ENCODE results near the gene CDK19. TPM values are rescaled to one million over a fixed set of nuclear protein-coding genes. Genes with fewer than 3 reads are reported as not detected.

CDK19 gene
- total and polyA plus RNA-seq, 2 donors (not counting 1 experiment from before 2014, with no cell fraction given) = 11.2 to 11.3 TPM

GRCh38 chr6:110693296-110693695 lies 122.0 kb downstream of the CDK19 start:
- no peak overlapping the region for H3K4me2 ChIP-seq (ENCODE audit: extremely low read depth, insufficient read depth, low read length)

GRCh38 chr6:110690916-110691315 lies 124.4 kb downstream of the CDK19 start:
- H3K9me3 ChIP-seq (ENCODE audit: control insufficient read depth, insufficient read depth, low read depth, low read length) = no peaks in the 10 kb centered on the region
- no peaks in the 10 kb centered on the region for H3K79me2 ChIP-seq (ENCODE audit: control insufficient read depth, insufficient read depth, low read length)
- H3K4me2 ChIP-seq (ENCODE audit: extremely low read depth, insufficient read depth, low read length) = no peak overlapping the region
- H4K20me1 ChIP-seq (ENCODE audit: control insufficient read depth, extremely low read depth, insufficient read depth, low read length) = no peaks in the 10 kb centered on the region
- no peak overlapping the region for H3K27ac ChIP-seq (ENCODE audit: insufficient read depth, low read length)
- no peak overlapping the region for H3K4me3 ChIP-seq (replicated peaks in 1 of 4; ENCODE audit: control extremely low read depth in 1 of 4, insufficient read depth in 1 of 4, low read depth in 3 of 4, low read length in 4 of 4)
- no peaks in the 10 kb centered on the region for H3K36me3 ChIP-seq (ENCODE audit: control insufficient read depth, insufficient read depth, low read length)
- H3K9ac ChIP-seq (ENCODE audit: insufficient read depth, low read length) = no peak overlapping the region
- TF ChIP-seq EZH2 (IDR thresholded peaks at IDR 0.05; ENCODE audit: low read length, missing control alignments) = no peak
- TF ChIP-seq, protein P1, sequence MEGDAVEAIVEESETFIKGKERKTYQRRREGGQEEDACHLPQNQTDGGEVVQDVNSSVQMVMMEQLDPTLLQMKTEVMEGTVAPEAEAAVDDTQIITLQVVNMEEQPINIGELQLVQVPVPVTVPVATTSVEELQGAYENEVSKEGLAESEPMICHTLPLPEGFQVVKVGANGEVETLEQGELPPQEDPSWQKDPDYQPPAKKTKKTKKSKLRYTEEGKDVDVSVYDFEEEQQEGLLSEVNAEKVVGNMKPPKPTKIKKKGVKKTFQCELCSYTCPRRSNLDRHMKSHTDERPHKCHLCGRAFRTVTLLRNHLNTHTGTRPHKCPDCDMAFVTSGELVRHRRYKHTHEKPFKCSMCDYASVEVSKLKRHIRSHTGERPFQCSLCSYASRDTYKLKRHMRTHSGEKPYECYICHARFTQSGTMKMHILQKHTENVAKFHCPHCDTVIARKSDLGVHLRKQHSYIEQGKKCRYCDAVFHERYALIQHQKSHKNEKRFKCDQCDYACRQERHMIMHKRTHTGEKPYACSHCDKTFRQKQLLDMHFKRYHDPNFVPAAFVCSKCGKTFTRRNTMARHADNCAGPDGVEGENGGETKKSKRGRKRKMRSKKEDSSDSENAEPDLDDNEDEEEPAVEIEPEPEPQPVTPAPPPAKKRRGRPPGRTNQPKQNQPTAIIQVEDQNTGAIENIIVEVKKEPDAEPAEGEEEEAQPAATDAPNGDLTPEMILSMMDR (conservative IDR thresholded peaks at IDR 0.05 in 1 of 2, IDR thresholded peaks at IDR 0.05 in 1 of 2; ENCODE audit: low read depth in 1 of 2, low read length in 2 of 2) = no peak
- DNase-seq (ENCODE audit: low read depth in 2 of 2) = no peak
- H2AFZ ChIP-seq (ENCODE audit: low read length) = no peak overlapping the region
- H3K27me3 ChIP-seq (ENCODE audit: control insufficient read depth, insufficient read depth, low read length) = no peaks in the 10 kb centered on the region
- H3K4me1 ChIP-seq (ENCODE audit: control insufficient read depth, extremely low read depth, insufficient read depth, low read length) = no peaks in the 10 kb centered on the region

More at GRCh38 chr6:110693296-110693695, 122.0 kb downstream of the CDK19 start:
- H3K79me2 ChIP-seq (ENCODE audit: control insufficient read depth, insufficient read depth, low read length) = no peaks in the 10 kb centered on the region
- H3K9me3 ChIP-seq (ENCODE audit: control insufficient read depth, insufficient read depth, low read depth, low read length) = no peaks in the 10 kb centered on the region
- no peak overlapping the region for H2AFZ ChIP-seq (ENCODE audit: low read length)
- H3K4me1 ChIP-seq (ENCODE audit: control insufficient read depth, extremely low read depth, insufficient read depth, low read length) = no peaks in the 10 kb centered on the region
- no peaks in the 10 kb centered on the region for H3K36me3 ChIP-seq (ENCODE audit: control insufficient read depth, insufficient read depth, low read length)
- no peak overlapping the region for H3K27ac ChIP-seq (ENCODE audit: insufficient read depth, low read length)
- H4K20me1 ChIP-seq (ENCODE audit: control insufficient read depth, extremely low read depth, insufficient read depth, low read length) = no peaks in the 10 kb centered on the region
- no peak overlapping the region for H3K9ac ChIP-seq (ENCODE audit: insufficient read depth, low read length)
- no peaks in the 10 kb centered on the region for H3K27me3 ChIP-seq (ENCODE audit: control insufficient read depth, insufficient read depth, low read length)
- TF ChIP-seq, protein P1 (conservative IDR thresholded peaks at IDR 0.05 in 1 of 2, IDR thresholded peaks at IDR 0.05 in 1 of 2; ENCODE audit: low read depth in 1 of 2, low read length in 2 of 2) = no peak
- no peak for TF ChIP-seq EZH2 (IDR thresholded peaks at IDR 0.05; ENCODE audit: low read length, missing control alignments)
- no peak for DNase-seq (ENCODE audit: low read depth in 2 of 2)
- no peak overlapping the region for H3K4me3 ChIP-seq (replicated peaks in 1 of 4; ENCODE audit: control extremely low read depth in 1 of 4, insufficient read depth in 1 of 4, low read depth in 3 of 4, low read length in 4 of 4)

DNA sequence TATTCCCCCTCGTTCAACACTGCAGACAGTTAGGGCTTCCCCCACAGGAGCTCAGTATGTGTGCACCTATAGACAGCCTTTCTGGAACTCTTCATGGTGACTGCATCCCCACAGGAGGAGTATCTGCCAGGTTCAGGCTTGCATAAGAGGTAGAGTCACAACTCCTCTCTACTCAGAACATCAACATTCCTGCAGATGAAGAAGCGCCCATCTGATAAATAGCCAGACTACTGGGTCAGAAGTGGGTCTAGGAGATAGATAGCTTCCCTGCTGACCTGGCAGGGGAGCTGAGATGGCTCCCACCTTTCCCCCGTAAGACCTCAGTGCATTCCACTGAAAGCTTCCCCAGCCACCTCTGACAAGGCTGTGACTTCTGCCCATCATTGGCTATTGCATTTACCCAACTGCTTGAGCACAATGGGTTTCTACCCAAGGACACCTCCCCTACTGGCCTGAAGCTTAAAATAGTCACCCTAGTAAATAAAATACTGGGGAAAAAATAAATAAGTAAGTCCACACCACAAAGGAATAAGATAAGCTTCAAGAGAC lies 125.1 kb downstream of the CDK19 start:
- no peaks in the 10 kb centered on the region for H3K36me3 ChIP-seq (ENCODE audit: control insufficient read depth, insufficient read depth, low read length)
- H4K20me1 ChIP-seq (ENCODE audit: control insufficient read depth, extremely low read depth, insufficient read depth, low read length) = no peaks in the 10 kb centered on the region
- H3K27me3 ChIP-seq (ENCODE audit: control insufficient read depth, insufficient read depth, low read length) = no peaks in the 10 kb centered on the region
- H3K9me3 ChIP-seq (ENCODE audit: control insufficient read depth, insufficient read depth, low read depth, low read length) = no peaks in the 10 kb centered on the region
- DNase-seq (ENCODE audit: low read depth in 2 of 2) = no peak
- no peak overlapping the region for H2AFZ ChIP-seq (ENCODE audit: low read length)
- no peak overlapping the region for H3K4me3 ChIP-seq (replicated peaks in 1 of 4; ENCODE audit: control extremely low read depth in 1 of 4, insufficient read depth in 1 of 4, low read depth in 3 of 4, low read length in 4 of 4)
- H3K4me2 ChIP-seq (ENCODE audit: extremely low read depth, insufficient read depth, low read length) = no peak overlapping the region
- no peaks in the 10 kb centered on the region for H3K4me1 ChIP-seq (ENCODE audit: control insufficient read depth, extremely low read depth, insufficient read depth, low read length)
- no peak overlapping the region for H3K9ac ChIP-seq (ENCODE audit: insufficient read depth, low read length)
- no peaks in the 10 kb centered on the region for H3K79me2 ChIP-seq (ENCODE audit: control insufficient read depth, insufficient read depth, low read length)
- TF ChIP-seq, protein P1 (conservative IDR thresholded peaks at IDR 0.05 in 1 of 2, IDR thresholded peaks at IDR 0.05 in 1 of 2; ENCODE audit: low read depth in 1 of 2, low read length in 2 of 2) = no peak
- no peak for TF ChIP-seq EZH2 (IDR thresholded peaks at IDR 0.05; ENCODE audit: low read length, missing control alignments)
- H3K27ac ChIP-seq (ENCODE audit: insufficient read depth, low read length) = no peak overlapping the region
